HG03432 (cell line): ENCODE data around the gene TLCD2.
A peak's percentile ranks its signal among the peaks of the same experiment; 100 is the strongest.
"Not testable (repeated sequence)": the region's sequence is repeated elsewhere in the genome, so short reads cannot be mapped to it uniquely, and the experiment has no call there.

Experiments
- ATAC-seq: cut with Tn5 transposase; IDR thresholded peaks from one replicate; pipeline ENCODE4 v1.9.1; 2021; ENCODE audit warnings: mild to moderate bottlenecking, moderate library complexity; ENCODE audit not compliant: unreplicated experiment

Gene TLCD2

DNA sequence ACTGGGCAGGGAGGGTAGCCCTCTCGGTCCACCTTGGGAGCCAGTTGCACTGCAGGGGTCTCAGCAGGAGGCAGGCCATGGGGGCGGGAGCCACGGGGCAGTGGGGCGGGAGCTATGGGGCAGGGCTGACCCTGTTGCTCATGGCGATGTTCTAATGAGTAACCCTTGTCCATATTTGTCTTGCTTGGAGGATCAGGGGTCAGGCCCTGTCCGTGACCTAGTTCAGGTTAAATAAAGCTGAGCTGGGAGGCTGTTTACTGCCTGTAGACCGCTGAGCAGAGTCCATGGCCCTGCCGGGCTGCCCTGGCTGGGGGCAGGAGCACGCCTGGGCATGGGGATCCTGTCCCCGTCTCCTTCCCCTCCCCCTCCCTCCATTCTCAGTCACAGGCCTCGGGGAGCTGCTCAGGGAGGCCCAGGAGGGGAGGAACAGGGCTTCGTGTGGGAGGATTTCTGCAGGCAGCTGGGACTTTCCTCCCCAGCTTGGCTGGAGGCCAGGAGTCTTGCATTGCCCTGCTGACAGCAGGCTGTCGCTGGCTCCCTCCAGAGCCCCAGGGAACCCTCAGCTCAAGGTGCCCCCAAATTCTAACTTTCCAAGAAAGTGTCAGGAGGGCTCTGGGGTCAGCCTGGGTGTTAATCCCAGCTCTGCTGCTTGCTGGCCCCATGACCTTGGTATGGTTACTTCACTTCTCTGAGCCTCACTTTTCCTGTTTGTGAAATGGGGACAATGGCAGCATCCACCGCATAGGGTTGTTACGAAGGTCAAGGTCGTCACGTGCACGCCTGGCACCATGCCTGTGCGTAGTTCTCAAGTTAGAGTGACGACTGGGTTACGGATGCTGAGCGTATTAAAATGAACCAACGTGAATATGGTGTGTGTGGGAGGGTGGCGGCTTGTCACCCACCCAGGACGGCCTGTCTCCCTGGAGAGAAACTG is 26.4 kb upstream of the TLCD2 start:
- ATAC-seq, result no peak

DNA sequence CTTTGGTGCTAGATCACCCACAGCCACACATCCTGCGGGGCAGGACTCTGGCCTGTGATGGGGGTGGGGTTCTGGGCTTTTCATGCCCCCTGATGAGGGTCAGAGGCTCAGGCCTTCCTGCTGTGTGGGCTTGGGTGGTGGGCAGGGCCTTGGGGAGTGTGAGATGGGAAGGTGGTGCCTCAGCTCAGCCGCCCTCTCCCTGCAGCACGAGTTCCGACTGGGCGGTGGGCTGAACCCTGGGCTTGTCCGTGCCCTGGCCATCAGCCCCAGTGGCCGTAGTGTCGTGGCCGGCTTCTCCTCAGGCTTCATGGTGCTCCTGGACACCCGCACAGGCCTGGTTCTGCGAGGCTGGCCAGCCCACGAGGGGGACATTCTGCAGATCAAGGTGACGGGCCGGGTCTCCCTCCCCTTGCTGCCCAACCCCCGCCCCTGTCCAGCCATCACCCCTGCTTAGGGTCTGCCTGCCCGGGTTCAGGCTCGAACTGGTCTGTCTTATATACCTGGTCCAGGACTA is 25.7 kb upstream of the TLCD2 start:
- no peak for ATAC-seq

DNA sequence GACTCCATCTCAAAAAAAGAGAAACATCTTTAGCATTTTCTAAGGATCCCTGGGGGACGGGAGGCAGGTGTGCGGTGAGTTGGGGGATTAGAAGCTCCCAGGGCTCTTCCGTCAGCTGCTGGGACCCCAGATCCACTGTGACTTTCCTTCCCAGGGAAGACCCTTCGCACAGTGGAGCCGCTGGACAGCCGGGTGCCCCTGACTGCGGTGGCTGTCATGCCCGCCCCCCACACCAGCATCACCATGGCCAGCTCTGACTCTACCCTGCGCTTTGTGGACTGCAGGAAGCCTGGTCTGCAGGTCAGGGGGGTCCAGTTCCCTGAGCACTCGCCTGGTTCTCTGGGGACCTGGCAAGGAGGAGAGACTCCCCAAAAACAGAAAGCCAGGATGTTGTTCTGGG is 25.2 kb upstream of the TLCD2 start:
- no peak for ATAC-seq

DNA sequence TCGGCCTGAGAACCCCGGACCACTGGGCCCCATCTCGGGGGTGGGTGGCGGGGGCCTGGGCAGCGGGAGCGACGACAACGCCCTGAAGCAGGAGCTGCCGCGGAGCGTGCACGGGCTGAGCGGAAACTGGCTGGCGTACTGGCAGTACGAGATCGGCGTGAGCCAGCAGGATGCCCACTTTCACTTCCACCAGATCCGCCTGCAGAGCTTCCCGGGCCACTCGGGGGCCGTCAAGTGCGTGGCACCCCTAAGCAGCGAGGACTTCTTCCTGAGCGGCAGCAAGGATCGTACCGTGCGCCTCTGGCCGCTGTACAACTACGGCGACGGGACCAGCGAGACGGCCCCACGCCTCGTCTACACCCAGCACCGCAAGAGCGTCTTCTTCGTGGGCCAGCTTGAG is 23.6 kb upstream of the TLCD2 start:
- ATAC-seq, result no peak

DNA sequence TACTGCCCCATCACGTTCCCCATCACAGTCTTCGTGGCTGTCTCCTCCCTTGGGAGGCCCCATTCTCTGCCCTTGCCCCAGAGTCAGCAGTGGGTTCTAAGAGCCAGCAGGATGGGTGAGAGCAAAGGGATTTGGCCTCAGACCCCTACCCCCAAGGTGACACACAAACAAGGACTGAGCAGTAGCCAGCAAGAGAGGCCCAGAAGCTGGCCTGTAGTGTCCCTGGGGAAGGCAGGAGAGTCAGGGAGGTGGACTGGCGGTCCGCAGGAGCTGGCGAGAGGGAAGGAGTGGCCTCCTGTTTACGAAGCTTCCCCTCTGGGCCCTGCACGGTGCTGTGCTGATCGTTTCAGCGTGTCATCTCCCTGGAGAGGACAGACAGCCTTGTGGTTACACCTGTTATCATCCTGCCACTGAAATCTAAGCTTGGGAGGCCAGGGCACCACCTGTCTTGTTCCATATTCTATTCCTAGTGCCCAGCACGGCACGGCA is 22.7 kb upstream of the TLCD2 start:
- no peak for ATAC-seq

DNA sequence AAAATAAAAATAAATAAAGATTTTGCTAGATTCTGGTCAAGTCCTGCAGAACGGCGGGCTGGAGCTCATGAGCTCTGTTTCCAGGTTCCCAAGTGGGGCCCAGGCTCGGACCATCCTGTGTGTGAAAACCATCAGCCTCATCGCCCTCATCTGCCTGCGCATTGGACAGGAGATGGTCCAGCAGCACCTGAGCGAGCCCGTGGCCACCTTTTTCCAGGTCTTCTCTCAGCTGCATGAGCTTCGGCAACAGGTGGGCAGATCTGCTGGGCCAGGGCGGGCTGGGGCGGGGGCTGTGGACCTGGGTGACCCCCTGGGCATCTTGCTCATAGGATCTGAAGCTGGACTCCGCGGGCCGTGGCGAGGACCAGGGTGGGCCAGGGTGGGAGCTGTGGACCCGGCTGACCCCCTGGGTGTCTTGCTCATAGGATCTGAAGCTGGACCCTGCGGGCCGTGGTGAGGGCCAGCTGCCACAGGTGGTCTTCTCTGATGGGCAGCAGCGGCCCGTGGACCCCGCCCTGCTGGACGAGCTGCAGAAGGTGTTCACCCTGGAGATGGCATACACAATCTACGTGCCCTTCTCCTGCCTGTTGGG is 22.2 kb upstream of the TLCD2 start:
- ATAC-seq, result no peak

DNA sequence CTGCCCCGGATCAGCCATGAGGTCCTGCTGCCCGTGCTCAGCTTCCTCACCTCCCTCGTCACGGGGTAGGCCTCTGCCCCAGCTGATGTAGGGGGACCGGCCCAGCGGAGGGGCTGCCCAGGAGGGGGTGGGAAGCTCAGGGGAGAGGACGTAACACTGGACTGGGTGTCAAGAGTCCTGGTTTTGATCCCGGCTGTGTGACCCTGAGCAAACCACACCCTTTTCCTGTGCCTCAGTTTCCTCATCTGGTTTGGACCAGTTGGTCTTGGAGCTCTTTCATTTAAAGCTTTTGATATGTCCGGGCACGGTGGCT is 21.0 kb upstream of the TLCD2 start:
- ATAC-seq, result no peak

DNA sequence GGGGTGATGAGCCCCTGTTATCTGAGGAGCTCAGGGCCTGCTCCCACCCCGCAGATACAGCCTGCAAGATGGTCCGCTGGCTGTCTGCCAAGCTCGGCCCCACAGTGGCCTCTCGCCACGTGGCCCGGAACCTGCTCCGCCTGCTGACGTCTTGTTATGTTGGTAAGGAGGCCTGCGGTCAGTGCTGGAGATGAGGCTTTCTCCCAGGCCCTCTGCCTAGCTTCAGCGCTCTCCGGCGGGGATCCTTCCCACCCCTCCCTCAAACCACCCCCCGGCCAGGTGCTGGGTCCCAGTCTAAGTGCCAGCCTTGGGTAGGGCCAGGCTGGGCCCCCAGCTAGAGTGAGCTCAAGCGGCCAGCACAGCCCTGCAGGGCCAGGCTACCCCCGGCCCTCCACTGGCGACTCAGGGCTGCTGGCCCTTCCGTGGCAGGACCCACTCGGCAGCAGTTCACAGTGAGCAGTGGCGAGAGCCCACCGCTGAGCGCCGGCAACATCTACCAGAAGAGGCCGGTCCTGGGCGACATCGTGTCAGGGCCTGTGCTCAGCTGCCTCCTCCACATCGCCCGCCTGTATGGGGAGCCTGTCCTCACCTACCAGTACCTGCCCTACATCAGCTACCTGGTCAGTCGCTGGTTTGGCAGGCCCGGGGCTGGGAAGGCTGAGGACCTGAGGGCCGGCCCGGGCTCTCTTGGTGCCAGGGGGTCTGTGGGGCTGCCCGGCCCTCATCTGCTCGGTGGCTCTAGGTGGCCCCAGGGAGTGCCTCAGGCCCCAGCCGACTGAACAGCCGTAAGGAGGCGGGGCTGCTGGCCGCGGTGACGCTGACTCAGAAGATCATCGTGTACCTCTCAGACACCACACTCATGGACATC is 20.4 kb upstream of the TLCD2 start:
- no peak for ATAC-seq

DNA sequence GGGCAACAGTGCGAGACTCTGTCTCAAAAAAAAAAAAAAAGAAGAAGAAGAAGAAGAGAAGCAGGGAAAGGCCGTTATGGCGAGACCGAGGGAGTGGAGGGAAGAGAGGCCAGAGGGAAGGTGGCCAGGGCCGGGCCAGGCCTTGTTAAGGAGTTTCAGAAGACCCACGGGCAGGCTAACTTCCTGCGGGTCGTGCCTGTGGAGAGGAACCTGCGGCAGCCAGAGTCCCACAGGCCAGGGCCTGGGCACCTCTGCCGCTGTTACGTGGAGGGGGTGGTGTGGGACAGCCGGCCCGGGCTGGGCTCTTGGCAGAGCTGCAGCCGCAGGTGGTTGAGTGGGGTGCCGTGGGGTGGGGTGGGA is 19.8 kb upstream of the TLCD2 start:
- ATAC-seq, result no peak

DNA sequence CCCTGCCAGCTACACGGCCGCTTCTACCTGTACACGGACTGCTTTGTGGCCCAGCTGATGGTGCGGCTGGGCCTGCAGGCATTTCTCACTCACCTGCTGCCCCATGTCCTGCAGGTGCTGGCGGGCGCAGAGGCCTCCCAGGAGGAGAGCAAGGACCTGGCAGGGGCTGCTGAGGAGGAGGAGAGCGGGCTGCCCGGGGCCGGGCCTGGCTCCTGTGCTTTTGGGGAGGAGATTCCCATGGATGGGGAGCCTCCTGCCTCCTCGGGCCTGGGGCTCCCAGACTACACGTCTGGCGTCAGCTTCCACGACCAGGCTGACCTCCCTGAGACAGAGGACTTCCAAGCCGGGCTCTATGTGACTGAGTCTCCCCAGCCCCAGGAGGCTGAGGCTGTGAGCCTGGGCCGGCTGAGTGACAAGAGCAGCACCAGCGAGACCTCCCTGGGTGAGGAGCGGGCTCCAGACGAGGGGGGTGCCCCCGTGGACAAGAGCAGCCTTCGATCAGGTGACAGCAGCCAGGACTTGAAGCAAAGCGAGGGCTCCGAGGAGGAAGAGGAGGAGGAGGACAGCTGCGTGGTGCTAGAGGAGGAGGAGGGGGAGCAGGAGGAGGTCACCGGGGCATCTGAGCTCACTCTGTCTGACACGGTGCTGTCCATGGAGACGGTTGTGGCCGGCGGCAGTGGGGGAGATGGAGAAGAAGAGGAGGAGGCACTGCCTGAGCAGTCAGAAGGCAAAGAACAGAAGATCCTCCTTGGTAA is 17.9 kb upstream of the TLCD2 start:
- ATAC-seq, result no peak

DNA sequence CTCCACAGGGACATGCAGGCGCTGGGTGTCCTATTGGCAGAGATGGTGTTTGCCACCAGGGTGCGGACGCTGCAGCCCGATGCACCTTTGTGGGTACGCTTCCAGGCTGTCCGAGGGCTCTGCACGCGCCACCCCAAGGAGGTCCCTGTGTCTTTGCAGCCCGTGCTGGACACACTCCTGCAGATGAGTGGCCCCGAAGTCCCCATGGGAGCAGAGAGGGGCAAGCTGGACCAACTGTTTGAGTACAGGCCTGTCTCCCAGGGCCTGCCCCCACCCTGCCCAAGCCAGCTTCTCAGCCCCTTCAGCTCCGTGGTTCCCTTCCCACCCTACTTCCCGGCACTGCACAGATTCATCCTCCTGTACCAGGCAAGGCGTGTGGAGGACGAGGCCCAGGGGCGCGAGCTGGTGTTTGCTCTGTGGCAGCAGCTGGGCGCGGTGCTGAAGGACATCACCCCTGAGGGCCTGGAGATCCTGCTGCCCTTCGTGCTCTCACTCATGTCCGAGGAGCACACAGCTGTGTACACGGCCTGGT is 17.1 kb upstream of the TLCD2 start:
- ATAC-seq, result no peak

DNA sequence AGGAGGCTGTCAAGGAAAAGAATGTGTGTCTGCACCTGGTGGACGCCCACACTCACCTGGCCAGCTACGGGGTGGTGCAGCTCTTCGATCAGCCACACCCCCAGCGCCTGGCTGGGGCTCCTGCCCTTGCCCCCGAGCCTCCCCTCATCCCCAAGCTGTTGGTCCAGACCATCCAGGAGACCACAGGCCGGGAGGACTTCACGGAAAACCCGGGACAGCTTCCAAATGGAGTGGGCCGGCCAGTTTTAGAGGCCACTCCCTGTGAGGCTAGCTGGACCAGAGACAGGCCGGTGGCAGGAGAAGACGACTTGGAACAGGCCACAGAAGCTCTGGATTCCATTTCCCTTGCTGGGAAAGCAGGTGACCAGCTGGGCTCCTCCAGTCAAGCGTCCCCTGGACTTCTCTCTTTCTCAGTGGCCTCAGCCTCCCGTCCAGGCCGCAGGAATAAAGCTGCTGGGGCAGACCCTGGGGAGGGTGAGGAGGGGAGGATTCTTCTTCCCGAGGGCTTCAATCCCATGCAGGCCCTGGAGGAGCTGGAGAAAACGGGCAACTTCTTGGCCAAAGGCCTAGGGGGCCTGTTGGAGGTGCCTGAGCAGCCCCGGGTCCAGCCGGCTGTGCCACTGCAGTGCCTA is 16.6 kb upstream of the TLCD2 start:
- no peak for ATAC-seq

DNA sequence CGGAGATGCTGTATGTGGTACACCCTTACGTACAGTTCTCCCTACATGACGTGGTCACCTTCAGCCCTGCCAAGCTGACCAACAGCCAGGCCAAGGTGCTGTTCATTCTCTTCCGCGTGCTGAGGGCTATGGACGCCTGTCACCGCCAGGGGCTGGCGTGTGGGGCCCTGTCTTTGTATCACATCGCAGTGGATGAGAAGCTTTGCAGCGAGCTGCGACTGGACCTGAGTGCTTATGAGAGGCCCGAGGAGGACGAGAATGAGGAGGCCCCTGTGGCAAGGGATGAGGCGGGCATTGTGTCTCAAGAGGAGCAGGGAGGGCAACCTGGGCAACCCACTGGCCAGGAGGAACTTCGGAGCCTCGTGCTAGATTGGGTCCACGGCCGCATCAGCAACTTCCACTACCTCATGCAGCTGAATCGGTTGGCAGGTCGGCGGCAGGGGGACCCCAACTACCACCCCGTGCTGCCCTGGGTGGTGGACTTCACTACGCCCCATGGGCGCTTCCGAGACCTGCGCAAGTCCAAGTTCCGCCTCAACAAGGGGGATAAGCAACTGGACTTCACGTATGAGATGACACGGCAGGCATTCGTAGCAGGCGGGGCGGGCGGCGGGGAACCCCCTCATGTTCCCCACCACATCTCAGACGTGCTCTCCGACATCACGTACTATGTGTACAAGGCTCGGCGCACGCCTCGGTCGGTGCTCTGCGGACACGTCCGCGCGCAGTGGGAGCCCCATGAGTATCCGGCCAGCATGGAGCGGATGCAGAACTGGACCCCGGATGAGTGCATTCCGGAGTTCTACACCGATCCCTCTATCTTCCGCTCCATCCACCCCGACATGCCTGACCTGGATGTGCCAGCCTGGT is 15.7 kb upstream of the TLCD2 start:
- no peak for ATAC-seq

DNA sequence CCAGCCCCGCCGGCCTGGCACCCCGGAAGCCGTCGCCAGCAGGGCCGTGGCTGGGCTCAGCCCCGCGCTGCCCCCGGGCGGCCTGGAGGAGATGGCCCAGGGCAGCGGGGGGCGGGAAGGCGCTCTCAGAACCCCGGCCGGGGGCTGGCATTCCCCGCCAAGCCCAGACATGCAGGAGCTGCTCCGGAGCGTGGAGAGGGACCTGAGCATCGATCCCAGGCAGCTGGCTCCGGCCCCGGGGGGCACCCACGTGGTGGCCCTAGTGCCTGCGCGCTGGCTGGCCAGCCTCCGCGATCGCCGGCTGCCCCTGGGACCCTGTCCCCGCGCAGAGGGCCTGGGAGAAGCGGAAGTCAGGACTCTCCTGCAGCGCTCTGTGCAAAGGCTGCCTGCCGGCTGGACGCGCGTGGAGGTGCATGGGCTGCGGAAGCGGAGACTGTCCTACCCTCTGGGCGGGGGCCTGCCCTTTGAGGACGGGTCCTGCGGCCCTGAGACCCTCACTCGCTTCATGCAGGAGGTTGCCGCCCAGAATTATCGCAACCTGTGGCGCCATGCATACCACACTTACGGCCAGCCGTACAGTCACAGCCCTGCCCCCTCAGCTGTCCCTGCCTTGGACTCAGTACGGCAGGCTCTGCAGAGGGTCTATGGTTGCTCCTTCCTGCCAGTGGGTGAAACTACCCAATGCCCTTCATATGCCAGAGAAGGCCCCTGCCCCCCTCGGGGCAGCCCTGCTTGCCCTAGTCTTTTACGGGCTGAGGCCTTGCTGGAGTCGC is 14.9 kb upstream of the TLCD2 start:
- peak; percentile 34 for ATAC-seq

DNA sequence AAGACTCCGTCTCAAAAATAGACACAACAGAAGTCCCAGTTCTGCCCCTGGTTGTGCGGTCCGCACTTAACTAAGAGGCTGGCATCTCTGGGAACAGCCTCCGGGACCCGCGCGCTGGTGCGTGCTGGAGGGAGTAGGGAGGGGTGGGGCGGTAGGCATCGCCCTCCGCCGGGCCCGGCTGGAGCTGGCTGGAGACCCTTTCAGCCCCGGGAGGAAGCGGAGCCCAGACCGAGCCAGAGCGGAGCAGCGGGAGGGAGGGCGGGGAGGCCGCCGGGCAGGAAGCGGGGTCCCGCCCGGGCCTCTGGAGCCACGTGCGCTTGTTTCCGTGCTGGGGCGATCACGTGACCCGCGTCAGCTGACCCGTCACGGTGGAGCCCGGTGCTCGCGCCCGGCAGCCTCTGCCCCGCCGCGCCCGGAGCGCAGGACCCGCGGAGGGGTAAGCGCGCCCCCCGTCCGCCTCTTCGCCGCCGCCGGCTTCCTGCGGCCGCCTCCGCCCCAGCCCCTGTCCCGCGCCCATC is 14.2 kb upstream of the TLCD2 start, which contains the start of gene WDR81:
TSS of gene WDR81 (plus strand) at position 354 of the 518 bp plus-strand sequence. CDS start 256 bp downstream, outside the sequence.
- ATAC-seq, result peak; percentile 67

DNA sequence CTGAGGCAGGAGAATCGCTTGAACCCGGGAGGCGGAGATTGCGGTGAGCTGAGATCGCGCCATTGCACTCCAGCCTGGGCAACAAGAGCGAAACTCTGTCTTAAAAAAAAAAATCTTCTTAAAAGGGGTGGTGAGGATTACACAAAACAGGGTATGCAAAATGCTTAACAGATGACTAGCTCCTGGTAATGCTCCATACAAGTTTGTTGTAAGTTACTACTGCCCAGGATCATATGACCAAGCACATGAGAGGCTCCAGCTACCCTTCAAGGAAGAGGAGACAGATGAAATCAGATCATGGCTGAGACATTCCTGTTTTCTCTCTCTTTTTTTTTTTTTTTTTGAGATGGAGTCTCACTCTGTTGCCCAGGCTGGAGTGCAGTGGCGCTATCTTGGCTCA is 11.8 kb upstream of the TLCD2 start:
- not testable (repeated sequence) for ATAC-seq

DNA sequence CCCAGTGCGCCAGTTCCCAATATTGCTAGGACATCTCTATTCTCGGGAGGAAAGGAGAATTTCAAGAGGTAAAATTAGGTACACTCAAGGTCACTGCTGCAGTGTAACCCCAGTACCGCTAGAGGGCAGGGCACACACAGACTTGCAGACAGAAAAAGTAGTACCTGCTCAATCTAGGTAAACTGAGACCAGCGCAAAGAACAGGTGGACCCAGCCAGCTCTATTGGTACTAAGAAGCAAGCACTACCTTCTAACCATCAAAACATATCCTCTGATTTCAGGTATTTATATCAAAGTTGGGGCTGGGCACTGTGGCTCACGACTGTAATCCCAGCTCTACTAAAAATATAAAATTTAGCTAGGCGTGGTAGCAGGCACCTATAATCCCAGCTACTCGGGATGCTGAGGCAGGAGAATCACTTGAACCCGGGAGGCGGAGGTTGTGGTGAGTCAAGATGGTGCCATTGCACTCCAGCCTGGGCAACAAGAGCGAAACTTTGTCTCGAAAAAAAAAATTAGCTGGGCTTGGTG is 10.7 kb upstream of the TLCD2 start:
- no peak for ATAC-seq
